Mesendoderm (in vitro differentiated cells): Measurements from ENCODE around the gene LHX2.
"Not testable (repeated sequence)": the region's sequence is repeated elsewhere in the genome, so short reads cannot be mapped to it uniquely, and the experiment has no call there.

Experiments
- DNase-seq: peaks from one replicate; pipeline ENCODE4 v3.0.0; 2013
- H2AK5ac ChIP-seq: 2 replicates; pipeline ENCODE4 v1.6.1; 2013; ENCODE audit warnings: low read length, inconsistent platforms
- H2BK120ac ChIP-seq: 2 replicates; pipeline ENCODE4 v1.6.1; 2013; ENCODE audit warnings: low read depth, mild to moderate bottlenecking, low read length, moderate library complexity, mixed read lengths
- H2BK15ac ChIP-seq: replicated peaks from 2 replicates; pipeline ENCODE4 v1.6.1; 2013; ENCODE audit warnings: low read depth, mild to moderate bottlenecking, moderate library complexity
- H2BK5ac ChIP-seq: 2 replicates; pipeline ENCODE4 v1.6.1; 2013; ENCODE audit warnings: low read length, inconsistent platforms
- H3K18ac ChIP-seq: 2 replicates; pipeline ENCODE4 v1.6.1; 2013; ENCODE audit warnings: mild to moderate bottlenecking, low read length, mixed read lengths
- H3K23ac ChIP-seq: one replicate; pipeline ENCODE4 v1.6.1; 2013; ENCODE audit warnings: low read length
- H3K27ac ChIP-seq: 2 replicates; pipeline ENCODE4 v1.5.1; 2013; ENCODE audit warnings: low read depth, mild to moderate bottlenecking, inconsistent platforms, low read length, moderate library complexity
- H3K27me3 ChIP-seq: 2 replicates; pipeline ENCODE4 v1.6.1; 2013; ENCODE audit warnings: low read length, control low read depth, mild to moderate bottlenecking, inconsistent platforms; ENCODE audit not compliant: insufficient read depth, poor library complexity
- H3K36me3 ChIP-seq: 2 replicates; pipeline ENCODE4 v1.6.1; 2013; ENCODE audit warnings: low read length, inconsistent platforms; ENCODE audit not compliant: control insufficient read depth, insufficient read depth
- H3K4ac ChIP-seq: one replicate; pipeline ENCODE4 v1.6.1; 2013; ENCODE audit warnings: low read depth, mild to moderate bottlenecking, low read length, moderate library complexity
- H3K4me1 ChIP-seq: 2 replicates; pipeline ENCODE4 v1.6.1; 2013; ENCODE audit warnings: low read depth, low read length, inconsistent platforms; ENCODE audit not compliant: control insufficient read depth
- H3K4me2 ChIP-seq: 2 replicates; pipeline ENCODE4 v1.6.1; 2013; ENCODE audit warnings: low read length
- H3K4me3 ChIP-seq: 2 replicates; pipeline ENCODE4 v1.5.1; 2013; ENCODE audit warnings: mild to moderate bottlenecking, low read length
- H3K56ac ChIP-seq: one replicate; pipeline ENCODE4 v1.6.1; 2013; ENCODE audit warnings: low read length
- H3K79me1 ChIP-seq: 2 replicates; pipeline ENCODE4 v1.6.1; 2013; ENCODE audit warnings: low read length, inconsistent platforms
- H3K79me2 ChIP-seq: 2 replicates; pipeline ENCODE4 v1.6.1; 2013; ENCODE audit warnings: mild to moderate bottlenecking, low read length; ENCODE audit not compliant: control insufficient read depth, insufficient read depth
- H3K9ac ChIP-seq: 2 replicates; pipeline ENCODE4 v1.6.1; 2013; ENCODE audit warnings: low read length, inconsistent platforms
- H4K5ac ChIP-seq: one replicate; pipeline ENCODE4 v1.6.1; 2013; ENCODE audit warnings: low read length
- H4K8ac ChIP-seq: one replicate; pipeline ENCODE4 v1.6.1; 2013; ENCODE audit warnings: low read depth, mild to moderate bottlenecking, control low read depth, low read length, moderate library complexity
- WGBS: extraction: QIAGEN DNeasy Blood & Tissue Kit; methylation state at CpG from one replicate; pipeline ENCODE4 v1.1.7; 2013; ENCODE audit warnings: low lambda C conversion rate, missing lambda C conversion rate; ENCODE audit not compliant: insufficient coverage; ENCODE audit errors: extremely low coverage; 5-methylcytosine and 5-hydroxymethylcytosine counted together

LHX2 gene

GRCh38 chr9:123973590-123974223 is 37.9 kb upstream of the LHX2 start:
- Histone ChIP-seq H2AK5ac (no peak overlapping the region), H4K5ac (no peak overlapping the region), H3K27me3 (no peaks in the 10 kb centered on the region)

DNA sequence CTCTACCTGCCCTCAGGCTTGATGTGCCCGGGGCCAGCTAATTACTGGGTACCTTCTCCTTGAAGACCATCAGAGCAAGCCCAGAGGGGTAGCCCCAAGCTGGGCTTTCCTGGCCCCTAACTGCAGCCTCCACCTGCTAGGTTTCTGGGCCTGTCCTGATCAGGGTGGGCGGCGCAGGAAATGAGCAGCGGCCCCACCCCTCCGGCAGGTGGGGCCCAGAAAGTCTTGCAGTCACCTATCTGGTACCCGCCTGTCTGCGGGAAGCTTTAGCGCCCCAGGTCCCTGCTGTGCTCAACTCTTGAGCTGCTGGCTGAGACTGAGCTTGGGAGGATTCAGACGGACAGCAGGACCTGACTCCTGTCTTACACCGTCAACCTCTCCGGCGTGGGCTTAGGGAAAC is 37.1 kb upstream of the LHX2 start:
- H3K4me1 ChIP-seq, result no peaks in the 10 kb centered on the region
- no peak for DNase-seq
- H3K9ac ChIP-seq, result no peak overlapping the region
- H3K4me2 ChIP-seq, result no peak overlapping the region
- H4K5ac ChIP-seq, result no peak overlapping the region
- no peak overlapping the region for H2BK5ac ChIP-seq
- no peak overlapping the region for H3K4me3 ChIP-seq
- no peak overlapping the region for H3K56ac ChIP-seq
- H3K79me1 ChIP-seq, result no peaks in the 10 kb centered on the region
- H3K79me2 ChIP-seq, result no peaks in the 10 kb centered on the region
- H3K4ac ChIP-seq, result no peak overlapping the region
- no peak overlapping the region for H2AK5ac ChIP-seq
- no peak overlapping the region for H3K27ac ChIP-seq
- WGBS, result no CpG with 5 or more reads among the region's 12 CpGs
- no peak overlapping the region for H3K23ac ChIP-seq
- H4K8ac ChIP-seq, result no peak overlapping the region
- H2BK120ac ChIP-seq, result no peak overlapping the region
- no peaks in the 10 kb centered on the region for H3K36me3 ChIP-seq
- H3K18ac ChIP-seq, result no peak overlapping the region
- H3K27me3 ChIP-seq, result no peaks in the 10 kb centered on the region
- no peak overlapping the region for H2BK15ac ChIP-seq

More at GRCh38 chr9:123973590-123974223, 37.9 kb upstream of the LHX2 start:
- Histone ChIP-seq H4K8ac (no peak overlapping the region), H3K4me3 (no peak overlapping the region), H3K56ac (no peak overlapping the region), H3K23ac (no peak overlapping the region), H3K27ac (no peak overlapping the region), H3K4ac (no peak overlapping the region), H3K18ac (no peak overlapping the region), H3K4me2 (no peak overlapping the region), H2BK5ac (no peak overlapping the region), H2BK120ac (no peak overlapping the region), H3K9ac (no peak overlapping the region), H3K79me1 (no peaks in the 10 kb centered on the region), H3K79me2 (no peaks in the 10 kb centered on the region), H2BK15ac (no peak overlapping the region), H3K36me3 (no peaks in the 10 kb centered on the region), H3K4me1 (no peaks in the 10 kb centered on the region)
- no peak for DNase-seq
- 88% methylated on average over 8 of the region's 9 CpGs for WGBS

DNA sequence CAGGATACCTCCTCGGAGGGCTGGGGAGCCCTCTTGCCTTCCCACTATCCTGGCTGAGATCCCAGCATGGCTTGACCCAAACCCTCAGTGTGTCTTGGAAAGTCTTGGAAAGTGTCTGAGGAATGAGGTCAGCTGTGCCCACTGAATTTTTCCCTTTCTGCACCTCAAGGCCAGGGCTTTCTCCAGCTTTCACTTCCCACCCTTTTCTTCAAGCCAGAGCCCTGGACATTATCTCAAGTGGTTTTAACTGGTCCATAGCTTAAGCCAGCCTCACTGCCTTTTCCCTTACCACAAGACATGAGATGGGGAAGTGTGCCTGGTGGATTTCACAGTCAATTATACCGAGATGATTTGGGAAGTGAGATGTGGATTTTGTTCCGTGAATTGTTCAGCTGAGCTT is 35.7 kb upstream of the LHX2 start:
- WGBS, result no CpG with 5 or more reads among the region's 3 CpGs
- no peaks in the 10 kb centered on the region for H3K27me3 ChIP-seq

GRCh38 chr9:123976579-123976978 is 35.0 kb upstream of the LHX2 start:
- not testable (repeated sequence) for H3K18ac ChIP-seq, H2AK5ac ChIP-seq, H4K5ac ChIP-seq, H3K23ac ChIP-seq, H3K4me1 ChIP-seq, H3K36me3 ChIP-seq, H3K9ac ChIP-seq, H3K27me3 ChIP-seq, H3K27ac ChIP-seq, H2BK5ac ChIP-seq, H3K4ac ChIP-seq, H2BK15ac ChIP-seq, H3K4me2 ChIP-seq, H2BK120ac ChIP-seq, H3K79me1 ChIP-seq, H4K8ac ChIP-seq, H3K79me2 ChIP-seq, H3K56ac ChIP-seq, DNase-seq, H3K4me3 ChIP-seq
- no CpG with 5 or more reads among the region's 9 CpGs for WGBS

More for the DNA sequence above, 35.7 kb upstream of the LHX2 start:
- no peaks in the 10 kb centered on the region for H3K79me1 ChIP-seq
- H3K4ac ChIP-seq, result no peak overlapping the region
- no peak overlapping the region for H4K5ac ChIP-seq
- H2AK5ac ChIP-seq, result no peak overlapping the region
- H3K79me2 ChIP-seq, result no peaks in the 10 kb centered on the region
- no peak overlapping the region for H3K9ac ChIP-seq
- no peaks in the 10 kb centered on the region for H3K4me1 ChIP-seq
- H2BK120ac ChIP-seq, result no peak overlapping the region
- H3K27ac ChIP-seq, result no peak overlapping the region
- no peak overlapping the region for H4K8ac ChIP-seq
- H3K23ac ChIP-seq, result no peak overlapping the region
- H2BK15ac ChIP-seq, result no peak overlapping the region
- H3K4me2 ChIP-seq, result no peak overlapping the region
- no peak overlapping the region for H3K4me3 ChIP-seq
- H3K56ac ChIP-seq, result no peak overlapping the region
- no peak overlapping the region for H3K18ac ChIP-seq
- DNase-seq, result no peak
- no peaks in the 10 kb centered on the region for H3K36me3 ChIP-seq
- no peak overlapping the region for H2BK5ac ChIP-seq

DNA sequence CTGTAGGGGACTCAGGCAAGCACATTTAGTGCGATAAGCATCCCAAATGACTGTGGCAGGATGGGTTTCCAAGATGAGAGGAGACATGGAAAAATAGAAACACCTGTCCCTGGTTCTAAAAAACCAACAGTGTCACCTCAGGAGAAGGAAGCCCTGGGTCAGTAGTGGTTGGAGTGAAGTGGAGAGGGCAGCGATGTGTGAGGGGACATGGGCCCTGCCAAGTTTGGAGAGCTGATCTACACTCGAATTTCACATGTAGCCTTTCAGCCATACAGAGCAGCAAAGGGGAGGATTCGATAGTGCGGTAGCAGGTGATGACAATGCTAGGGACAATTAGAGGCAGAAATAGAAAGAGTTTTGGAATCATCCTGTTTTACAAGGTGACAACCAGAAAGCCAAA is 32.6 kb upstream of the LHX2 start:
- no peak overlapping the region for H3K18ac ChIP-seq
- no peak overlapping the region for H3K4me2 ChIP-seq
- H2BK120ac ChIP-seq, result no peak overlapping the region
- no peaks in the 10 kb centered on the region for H3K27me3 ChIP-seq
- WGBS, result no CpG with 5 or more reads among the region's 5 CpGs
- no peak overlapping the region for H4K5ac ChIP-seq
- H4K8ac ChIP-seq, result no peak overlapping the region
- H3K4me3 ChIP-seq, result no peak overlapping the region
- no peak overlapping the region for H2BK15ac ChIP-seq
- no peak overlapping the region for H3K27ac ChIP-seq
- H3K79me1 ChIP-seq, result no peaks in the 10 kb centered on the region
- no peak overlapping the region for H3K23ac ChIP-seq
- H2AK5ac ChIP-seq, result no peak overlapping the region
- no peak for DNase-seq
- H3K9ac ChIP-seq, result no peak overlapping the region
- H3K4me1 ChIP-seq, result no peaks in the 10 kb centered on the region
- H3K36me3 ChIP-seq, result no peaks in the 10 kb centered on the region
- H3K4ac ChIP-seq, result no peak overlapping the region
- H3K79me2 ChIP-seq, result no peaks in the 10 kb centered on the region
- H3K56ac ChIP-seq, result no peak overlapping the region
- H2BK5ac ChIP-seq, result no peak overlapping the region

- H4K5ac ChIP-seq, result no peak overlapping the region
- no peak overlapping the region for H3K56ac ChIP-seq
- no peak overlapping the region for H2BK15ac ChIP-seq
- H3K18ac ChIP-seq, result no peak overlapping the region
- H3K27ac ChIP-seq, result no peak overlapping the region
- no peaks in the 10 kb centered on the region for H3K36me3 ChIP-seq
- no peak overlapping the region for H3K23ac ChIP-seq
- H3K79me2 ChIP-seq, result no peaks in the 10 kb centered on the region
- no peaks in the 10 kb centered on the region for H3K27me3 ChIP-seq
- no peak overlapping the region for H4K8ac ChIP-seq
- no peaks in the 10 kb centered on the region for H3K4me1 ChIP-seq
- no peak overlapping the region for H2BK120ac ChIP-seq
- H3K9ac ChIP-seq, result no peak overlapping the region
- no peak overlapping the region for H2AK5ac ChIP-seq
- H2BK5ac ChIP-seq, result no peak overlapping the region
- H3K4ac ChIP-seq, result no peak overlapping the region
- H3K4me2 ChIP-seq, result no peak overlapping the region
- WGBS, result no CpG with 5 or more reads among the region's 6 CpGs
- no peak overlapping the region for H3K4me3 ChIP-seq
- no peaks in the 10 kb centered on the region for H3K79me1 ChIP-seq
- no peak for DNase-seq
These were observed 29.0 kb upstream of the LHX2 start for GRCh38 chr9:123982535-123982934.
